Thymus (tissue), 11 donors: ENCODE data around the gene TXNDC16. TPM values are rescaled to one million over a fixed set of nuclear protein-coding genes. Genes with fewer than 3 reads are reported as not detected.
"Not testable (repeated sequence)": the region's sequence is repeated elsewhere in the genome, so short reads cannot be mapped to it uniquely, and the experiment has no call there.

Source experiments
- DNase-seq, 9 donors: peaks; one replicate each; pipeline ENCODE4 v3.0.0-alpha.2; 2013; ENCODE audit warnings: low spot score in 9 of 9, low read depth in 6 of 9, missing footprints in 1 of 9
- H3K27ac ChIP-seq, 2 donors: one replicate each; pipeline ENCODE4 v1.5.1; 2013; ENCODE audit warnings: control low read depth in 1 of 2, low read depth in 1 of 2, low read length in 1 of 2, mild to moderate bottlenecking in 1 of 2, moderate library complexity in 1 of 2
- H3K27me3 ChIP-seq, 2 donors: one replicate each; pipeline ENCODE4 v1.5.1; 2013; ENCODE audit warnings: low read length in 1 of 2; ENCODE audit not compliant: control insufficient read depth in 2 of 2, insufficient read depth in 1 of 2
- H3K36me3 ChIP-seq, 2 donors: one replicate each; pipeline ENCODE4 v1.5.1; 2013; ENCODE audit warnings: low read length in 1 of 2, mild to moderate bottlenecking in 1 of 2, moderate library complexity in 1 of 2; ENCODE audit not compliant: control insufficient read depth in 2 of 2, insufficient read depth in 2 of 2
- H3K4me1 ChIP-seq, 2 donors: one replicate each; pipeline ENCODE4 v1.5.1; 2013; ENCODE audit warnings: low read length in 2 of 2; ENCODE audit not compliant: control insufficient read depth in 2 of 2, insufficient read depth in 2 of 2
- H3K4me3 ChIP-seq, 2 donors: one replicate each; pipeline ENCODE4 v1.5.1; 2013; ENCODE audit warnings: low read length in 2 of 2, control low read depth in 1 of 2, mild to moderate bottlenecking in 1 of 2
- H3K9me3 ChIP-seq, 2 donors: one replicate each; pipeline ENCODE4 v1.5.1; 2013; ENCODE audit warnings: low read length in 1 of 2, mild to moderate bottlenecking in 1 of 2; ENCODE audit not compliant: control insufficient read depth in 2 of 2, insufficient read depth in 1 of 2
- WGBS: extraction: QIAGEN DNeasy Blood & Tissue Kit; methylation state at CpG from one replicate; pipeline ENCODE4 v1.1.7; 2013; 5-methylcytosine and 5-hydroxymethylcytosine counted together
- polyA plus RNA-seq: library from polyadenylated mRNA; stranded (reverse); fragments of 200-250 nt; gene quantifications from one replicate; pipeline ENCODE4 v1.2.3, GENCODE V29; 2013
- total RNA-seq: library from RNA; stranded (reverse); fragments of 120-200 nt; gene quantifications from one replicate; pipeline ENCODE4 v1.2.4, GENCODE V29; 2013
- donor health status: healthy.

Gene TXNDC16
- total and polyA plus RNA-seq, 2 donors, result 4.1 to 10.2 TPM

DNA sequence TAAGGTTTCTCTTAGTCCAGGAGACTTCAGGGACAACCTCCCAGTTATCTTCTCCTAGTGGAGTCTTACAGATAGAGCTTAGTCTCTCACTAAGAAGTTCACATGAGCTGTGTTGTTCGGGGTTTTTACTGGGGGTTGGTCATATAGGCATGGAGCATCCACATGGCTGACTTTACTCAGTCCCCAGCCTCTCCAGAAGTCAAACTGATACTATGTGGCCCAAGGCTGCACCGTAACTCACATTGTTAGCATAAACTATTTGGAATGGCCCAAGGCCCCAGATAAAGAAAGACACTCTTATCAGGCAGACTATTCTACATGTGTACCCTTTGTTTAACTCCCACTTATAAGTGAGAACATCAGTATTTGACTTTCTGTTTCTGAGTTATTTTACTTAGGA lies 23.6 kb upstream of the TXNDC16 start:
- H3K9me3 ChIP-seq, result no peaks in the 10 kb centered on the region
- DNase-seq, result no peak
- H3K36me3 ChIP-seq, result no peaks in the 10 kb centered on the region
- no peaks in the 10 kb centered on the region for H3K27me3 ChIP-seq
- no peaks in the 10 kb centered on the region for H3K4me1 ChIP-seq
- H3K4me3 ChIP-seq, result no peak overlapping the region
- WGBS, result 98% methylated on average over 2 of the region's 2 CpGs
- no peak overlapping the region for H3K27ac ChIP-seq

DNA sequence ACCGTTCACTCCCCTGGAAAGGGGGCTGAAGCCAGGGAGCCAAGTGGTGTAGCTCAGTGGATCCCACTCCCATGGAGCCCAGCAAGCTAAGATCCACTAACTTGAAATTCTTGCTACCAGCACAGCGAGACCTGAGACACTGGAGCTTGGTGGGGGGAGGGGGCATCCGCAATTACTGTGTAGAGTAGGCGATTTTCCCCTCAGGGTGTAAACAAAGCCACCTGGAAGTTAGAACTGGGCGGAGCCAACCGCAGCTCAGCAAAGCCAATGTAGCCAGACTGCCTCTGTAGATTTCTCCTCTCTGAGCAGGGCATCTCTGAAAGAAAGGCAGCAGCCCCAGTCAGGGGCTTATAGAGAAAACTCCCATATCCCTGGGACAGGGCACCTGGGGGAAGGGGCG lies 16.1 kb upstream of the TXNDC16 start:
- not testable (repeated sequence) for H3K27ac ChIP-seq, H3K9me3 ChIP-seq, H3K36me3 ChIP-seq, H3K4me1 ChIP-seq, H3K4me3 ChIP-seq, DNase-seq, H3K27me3 ChIP-seq
- WGBS, result 98% methylated on average over 7 of the region's 7 CpGs

DNA sequence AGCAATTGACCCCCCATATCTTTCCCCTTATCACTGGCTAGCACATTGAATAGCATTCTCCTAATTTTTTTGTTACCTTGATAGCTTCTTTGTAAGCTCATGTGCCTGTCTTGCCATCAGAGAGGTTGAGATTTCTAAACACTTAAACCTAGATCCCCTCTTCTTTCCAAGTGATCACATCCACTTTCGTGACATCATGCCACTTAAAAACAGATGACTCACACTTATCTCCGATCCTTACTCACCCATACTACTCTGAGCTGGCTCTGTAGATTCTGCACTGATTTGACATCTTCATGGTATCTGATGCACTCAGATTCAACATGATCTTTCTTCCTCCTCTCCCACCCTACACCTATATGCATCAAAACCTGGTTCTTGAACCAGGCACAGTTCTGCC lies 10.8 kb upstream of the TXNDC16 start:
- Histone ChIP-seq H3K27ac (no peak overlapping the region), H3K4me3 (no peak overlapping the region), H3K4me1 (no peaks in the 10 kb centered on the region), H3K9me3 (no peaks in the 10 kb centered on the region), H3K27me3 (no peaks in the 10 kb centered on the region), H3K36me3 (no peaks in the 10 kb centered on the region)
- no peak for DNase-seq
- WGBS, result 95% methylated on average over 2 of the region's 2 CpGs

DNA sequence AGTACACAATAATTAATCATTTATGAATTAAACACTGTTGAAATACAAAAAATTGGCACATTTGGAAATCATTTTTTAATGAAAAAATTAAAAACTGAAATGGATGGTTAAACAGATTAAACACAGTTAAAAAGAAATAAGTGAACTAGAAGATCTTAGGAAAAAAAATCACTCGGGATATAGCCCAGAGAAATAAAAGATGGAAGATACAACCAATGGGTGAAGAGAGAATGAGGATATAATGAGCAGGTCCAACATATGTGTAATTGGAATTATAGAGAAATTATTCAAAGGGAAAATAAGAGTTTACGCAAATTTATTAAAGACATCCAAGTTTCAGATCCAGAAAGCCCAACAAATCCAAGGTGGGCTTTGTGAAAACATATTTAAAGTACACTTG lies 6.4 kb upstream of the TXNDC16 start:
- Histone ChIP-seq H3K9me3 (no peaks in the 10 kb centered on the region), H3K27ac (no peak overlapping the region), H3K4me1 (peaks cover 5 to 7% of the 10 kb centered on the region in 2 donors), H3K4me3 (no peak overlapping the region), H3K27me3 (peaks cover 0 to 7% of the 10 kb centered on the region in 2 donors), H3K36me3 (no peaks in the 10 kb centered on the region)
- WGBS, result 99% methylated on average over 2 of the region's 2 CpGs
- no peak for DNase-seq

DNA sequence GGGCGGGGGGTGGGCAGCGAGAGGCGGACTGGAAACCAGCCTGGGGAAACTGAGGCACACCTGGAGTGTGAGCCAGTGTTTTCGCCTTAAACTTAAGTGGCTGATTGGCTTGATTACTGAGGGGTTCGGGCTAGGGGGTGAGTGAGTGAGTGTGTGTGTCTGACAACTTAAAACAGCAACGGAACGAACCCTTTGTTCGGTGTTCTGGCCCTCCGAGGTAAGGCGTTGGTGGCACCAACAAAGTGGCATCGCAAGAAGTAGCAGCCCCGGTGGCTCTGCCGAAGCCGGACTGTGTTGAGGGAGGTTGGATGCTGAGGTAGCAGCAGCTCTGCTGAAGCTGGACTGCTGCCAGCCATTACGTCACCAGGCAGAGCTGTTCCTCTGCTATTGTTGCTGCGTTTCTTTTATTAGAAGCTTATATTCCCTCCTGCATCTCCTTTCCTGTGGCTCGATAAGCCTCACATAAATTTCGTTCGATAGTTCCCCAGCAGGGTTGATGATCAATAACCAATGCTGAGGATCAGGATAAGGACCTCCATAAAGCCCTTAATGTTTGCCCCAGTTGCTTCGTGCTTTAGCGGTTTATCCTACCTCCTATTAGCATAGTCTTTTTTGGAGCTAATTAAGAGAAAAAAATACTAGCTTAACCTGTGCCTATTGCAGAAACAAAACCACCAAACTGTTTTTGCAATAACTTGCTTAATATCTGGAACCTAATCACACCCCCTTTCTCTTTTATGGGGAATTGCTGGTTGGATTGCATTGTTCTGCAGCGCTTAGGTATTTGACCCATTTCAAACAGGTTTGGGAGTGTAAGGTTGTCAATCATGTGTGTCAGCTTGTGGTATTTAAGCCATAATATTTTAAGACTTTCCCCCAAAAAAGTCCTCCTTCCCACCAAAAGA lies 1.6 kb upstream of the TXNDC16 start:
- peak in 7 of 9 donors; percentile 39 to 80 (median 64) for DNase-seq
- Histone ChIP-seq H3K9me3 (no peaks in the 10 kb centered on the region), H3K27ac (no peak overlapping the region), H3K36me3 (no peaks in the 10 kb centered on the region), H3K27me3 (peaks cover 0 to 11% of the 10 kb centered on the region in 2 donors), H3K4me3 (peak overlapping the region; percentile 63 to 68), H3K4me1 (peaks cover 17 to 18% of the 10 kb centered on the region in 2 donors)
- 8% methylated on average over 22 of the region's 22 CpGs for WGBS

DNA sequence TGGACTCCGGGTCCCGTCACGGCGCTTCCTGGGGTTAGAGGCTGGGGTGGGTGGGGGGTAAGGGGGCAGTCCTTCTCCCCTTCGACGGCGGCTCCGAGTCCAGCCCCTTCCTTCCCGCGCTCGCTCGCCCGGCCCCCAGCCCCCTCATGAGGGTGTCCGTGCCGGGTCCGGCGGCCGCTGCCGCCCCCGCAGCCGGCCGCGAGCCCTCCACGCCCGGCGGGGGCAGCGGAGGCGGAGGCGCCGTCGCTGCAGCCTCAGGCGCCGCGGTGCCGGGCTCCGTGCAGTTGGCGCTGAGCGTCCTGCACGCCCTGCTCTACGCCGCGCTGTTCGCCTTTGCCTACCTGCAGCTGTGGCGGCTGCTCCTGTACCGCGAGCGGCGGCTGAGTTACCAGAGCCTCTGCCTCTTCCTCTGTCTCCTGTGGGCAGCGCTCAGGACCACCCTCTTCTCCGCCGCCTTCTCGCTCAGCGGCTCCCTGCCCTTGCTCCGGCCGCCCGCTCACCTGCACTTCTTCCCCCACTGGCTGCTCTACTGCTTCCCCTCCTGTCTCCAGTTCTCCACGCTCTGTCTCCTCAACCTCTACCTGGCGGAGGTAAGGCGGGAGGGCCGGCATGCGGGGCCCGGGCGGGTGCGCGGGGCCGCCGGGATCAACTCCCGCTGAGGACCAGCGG lies 831 bp upstream of the TXNDC16 start:
- H3K27me3 ChIP-seq, result peaks cover 0 to 11% of the 10 kb centered on the region in 2 donors
- peak overlapping the region; percentile 63 to 68 for H3K4me3 ChIP-seq
- under 1% methylated on average over 69 of the region's 69 CpGs for WGBS
- peak in 7 of 9 donors; percentile 17 to 63 (median 29) for DNase-seq
- peak overlapping the region; percentile 84 to 86 for H3K27ac ChIP-seq
- no peaks in the 10 kb centered on the region for H3K36me3 ChIP-seq
- H3K9me3 ChIP-seq, result no peaks in the 10 kb centered on the region
- H3K4me1 ChIP-seq, result peaks cover 17 to 18% of the 10 kb centered on the region in 2 donors

DNA sequence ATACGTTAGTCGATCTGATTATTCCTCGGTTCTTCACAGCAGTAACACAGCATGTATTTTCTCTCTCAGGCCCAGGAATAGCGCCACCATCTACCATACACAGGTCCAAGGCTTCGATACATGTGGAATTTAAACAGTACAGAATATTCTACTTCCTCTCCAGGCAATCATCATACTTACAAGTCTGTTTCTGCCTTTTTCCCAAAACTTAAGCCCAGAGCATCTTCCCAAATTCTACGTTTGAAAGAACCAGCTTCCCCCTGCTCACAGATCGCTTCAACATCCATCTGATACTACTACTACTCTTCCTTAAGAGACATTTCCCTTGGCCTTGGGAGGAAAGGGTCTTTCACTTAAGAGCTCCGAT lies 626 bp downstream of the TXNDC16 start:
- Histone ChIP-seq H3K4me1 (peaks cover 17 to 18% of the 10 kb centered on the region in 2 donors), H3K36me3 (no peaks in the 10 kb centered on the region), H3K4me3 (peak overlapping the region; percentile 68 to 74), H3K9me3 (no peaks in the 10 kb centered on the region), H3K27me3 (peaks cover 0 to 11% of the 10 kb centered on the region in 2 donors), H3K27ac (peak overlapping the region; percentile 95 to 96)
- 1% methylated on average over 8 of the region's 8 CpGs for WGBS
- peak in 5 of 9 donors; percentile 6 to 67 (median 35) for DNase-seq

DNA sequence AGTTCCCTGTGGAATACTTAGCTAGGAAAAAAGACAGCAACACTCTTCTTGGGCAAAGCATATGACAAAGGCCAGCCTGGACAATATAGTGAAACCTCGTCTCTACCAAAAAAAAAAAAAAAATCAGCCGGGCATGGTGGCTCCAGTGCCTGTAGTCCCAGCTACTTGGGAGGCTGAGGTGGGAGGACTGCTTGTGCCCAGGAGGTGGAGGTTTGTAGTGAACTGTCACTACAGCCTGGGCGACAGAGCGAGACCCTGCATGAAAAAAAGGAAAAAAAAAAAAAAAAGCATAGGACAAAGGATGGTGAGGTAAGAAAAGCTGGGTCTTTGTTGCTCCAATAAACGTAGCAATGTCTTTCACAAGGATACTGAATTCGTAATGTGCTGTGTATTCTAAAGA lies 1.1 kb downstream of the TXNDC16 start:
- WGBS, result 72% methylated on average over 6 of the region's 6 CpGs
- H3K27ac ChIP-seq, result peak overlapping the region in 1 of 2 donors; percentile 96
- peak overlapping the region; percentile 68 to 74 for H3K4me3 ChIP-seq

DNA sequence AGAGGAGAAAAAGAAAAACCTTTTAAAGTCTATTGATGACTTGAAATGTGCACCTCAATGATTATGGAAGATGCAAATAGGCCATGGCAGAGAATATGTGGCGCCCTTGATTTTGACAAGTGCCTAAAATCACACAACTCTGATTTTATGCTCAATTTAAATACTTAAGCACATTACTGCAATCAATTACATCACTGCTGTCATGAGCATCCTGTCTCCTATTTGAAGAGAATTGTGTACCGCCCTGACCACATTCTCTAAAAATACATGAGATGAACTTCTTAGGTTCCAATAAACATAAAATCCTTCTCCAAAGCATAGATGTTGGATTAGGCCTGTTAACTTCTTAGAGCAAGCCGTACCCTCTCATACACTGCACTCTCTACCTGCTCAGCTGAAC lies 1.6 kb downstream of the TXNDC16 start:
- peaks cover 17 to 18% of the 10 kb centered on the region in 2 donors for H3K4me1 ChIP-seq
- H3K36me3 ChIP-seq, result no peaks in the 10 kb centered on the region
- peaks cover 0 to 11% of the 10 kb centered on the region in 2 donors for H3K27me3 ChIP-seq
- no peak for DNase-seq
- 94% methylated on average over 3 of the region's 3 CpGs for WGBS
- no peaks in the 10 kb centered on the region for H3K9me3 ChIP-seq
- H3K4me3 ChIP-seq, result peak overlapping the region in 1 of 2 donors; percentile 16
- no peak overlapping the region for H3K27ac ChIP-seq

More for the DNA sequence above, 1.1 kb downstream of the TXNDC16 start:
- no peaks in the 10 kb centered on the region for H3K9me3 ChIP-seq
- no peaks in the 10 kb centered on the region for H3K36me3 ChIP-seq
- no peak for DNase-seq
- H3K27me3 ChIP-seq, result peaks cover 0 to 11% of the 10 kb centered on the region in 2 donors
- peaks cover 17 to 18% of the 10 kb centered on the region in 2 donors for H3K4me1 ChIP-seq
